Right ventricle myocardium superior (tissue), 1 donor: Measurements from ENCODE around the gene CEBPB. TPM values are rescaled to one million over a fixed set of nuclear protein-coding genes. Genes with fewer than 3 reads are reported as not detected.
A peak's percentile ranks its signal among the peaks of the same experiment; 100 is the strongest.

ENCODE experiments used
- ATAC-seq: fragments of 200-7000 bp; cut with Tn5 transposase; one replicate; pipeline ENCODE4 v1.9.1; 2020; ENCODE audit warnings: mild to moderate bottlenecking; ENCODE audit not compliant: poor library complexity
- DNase-seq: peaks from one replicate; pipeline ENCODE4 v3.0.0-alpha.2; 2020
- intact Hi-C: fragments of 100-400 bp; cut with DNase I; formaldehyde crosslinking; loops from one replicate; pipeline ENCODE4 v1.11.2; 2022
- total RNA-seq: library from RNA; stranded (reverse); fragmentation: NEBNext Ultra II Directional; extraction: Animal tissue kit (Norgen Biotek cat#: 25700); gene quantifications from one replicate; pipeline ENCODE4 v1.2.1, GENCODE V29; 2021
- donor health status: DM: no; HTN: yes; CAD: no; lungs with severe emphysema.

The CEBPB gene
- total RNA-seq, 1 donor from 2014 or later = 57.3 TPM

DNA sequence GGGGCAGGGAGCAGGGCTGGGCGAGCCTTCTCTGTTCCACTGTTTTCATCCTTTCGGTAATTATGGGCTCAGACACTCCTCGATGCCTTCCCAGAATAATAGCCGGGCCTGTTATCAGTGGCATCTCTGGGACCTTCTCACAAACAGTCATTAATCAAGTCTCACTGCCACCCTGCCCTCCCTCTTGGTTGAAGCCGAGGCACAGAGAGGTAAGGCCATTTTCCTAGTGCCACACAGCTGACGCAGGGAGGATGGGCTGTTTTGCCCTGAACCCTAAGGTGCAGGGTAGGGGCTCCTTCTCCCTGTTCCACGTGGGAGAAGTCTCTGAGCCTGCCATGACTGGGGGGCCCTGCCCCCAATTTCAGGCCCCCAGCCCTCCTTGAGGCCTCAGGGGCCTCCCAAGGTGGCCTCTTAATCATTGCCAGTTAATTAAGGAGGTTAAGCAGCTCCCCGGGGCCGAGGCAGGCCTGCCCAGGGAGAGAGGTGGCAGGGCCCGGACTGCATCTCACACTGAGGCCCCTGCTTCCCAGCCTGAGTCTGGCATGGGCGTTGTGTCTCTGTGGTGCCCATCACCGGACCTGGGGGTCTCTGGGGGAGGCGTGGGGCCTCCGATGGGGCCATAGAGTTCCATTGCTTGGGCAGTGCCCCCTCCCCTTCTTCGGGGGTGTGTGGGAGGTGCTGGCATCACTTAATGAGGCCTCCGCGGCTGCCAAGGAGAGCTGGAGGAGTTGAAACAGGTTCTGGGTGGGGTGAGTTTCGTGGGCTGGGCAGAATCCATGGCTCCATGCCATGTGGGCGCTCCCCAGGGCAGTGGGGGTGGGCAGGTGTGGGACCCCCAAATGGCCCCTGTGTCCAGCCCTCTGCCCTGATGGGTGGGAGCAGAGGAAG lies 42.9 kb downstream of the CEBPB start:
- no peak for ATAC-seq
- DNase-seq = no peak
- intact Hi-C loops = no loop called here

DNA sequence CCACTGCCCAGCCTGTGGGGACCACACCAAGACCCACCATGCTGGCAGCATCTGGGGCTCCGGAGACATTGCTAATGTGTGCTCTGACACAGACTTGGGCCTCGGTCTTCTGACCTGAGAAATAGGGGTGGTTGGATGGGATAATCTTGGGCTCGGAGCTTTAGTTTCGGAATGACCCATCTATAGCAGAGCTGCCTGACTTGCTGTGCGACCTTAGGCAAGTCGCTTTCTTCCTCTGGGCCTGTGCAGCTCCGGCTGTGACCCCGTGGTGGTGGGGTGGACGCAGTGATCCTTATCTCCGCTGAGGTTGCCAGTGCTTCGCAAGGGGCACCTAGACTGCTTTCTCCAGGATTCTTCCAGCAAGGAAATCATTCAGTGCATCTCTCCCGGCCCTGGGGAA lies 43.7 kb downstream of the CEBPB start:
- no peak for ATAC-seq
- intact Hi-C loops = no loop called here
- DNase-seq = no peak

DNA sequence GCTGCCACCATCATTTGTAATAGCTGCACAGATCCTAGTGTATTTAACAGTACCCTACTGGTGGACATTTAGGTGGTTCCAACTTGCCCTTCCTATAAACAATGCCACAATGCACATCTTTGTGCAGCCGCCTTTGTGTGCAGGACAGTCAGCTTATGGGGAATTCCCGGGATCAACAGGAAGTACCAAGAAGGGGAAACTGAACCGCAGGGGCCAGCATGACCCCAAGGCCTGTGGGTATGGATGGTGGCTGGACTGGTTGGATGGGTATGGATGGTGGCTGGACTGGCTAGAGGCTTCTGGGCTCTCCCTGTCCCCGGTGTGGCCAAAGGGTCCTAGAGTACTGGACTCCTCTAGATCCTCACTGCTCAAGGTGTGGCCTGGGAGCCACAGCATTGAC lies 46.7 kb downstream of the CEBPB start:
- no peak for ATAC-seq

DNA sequence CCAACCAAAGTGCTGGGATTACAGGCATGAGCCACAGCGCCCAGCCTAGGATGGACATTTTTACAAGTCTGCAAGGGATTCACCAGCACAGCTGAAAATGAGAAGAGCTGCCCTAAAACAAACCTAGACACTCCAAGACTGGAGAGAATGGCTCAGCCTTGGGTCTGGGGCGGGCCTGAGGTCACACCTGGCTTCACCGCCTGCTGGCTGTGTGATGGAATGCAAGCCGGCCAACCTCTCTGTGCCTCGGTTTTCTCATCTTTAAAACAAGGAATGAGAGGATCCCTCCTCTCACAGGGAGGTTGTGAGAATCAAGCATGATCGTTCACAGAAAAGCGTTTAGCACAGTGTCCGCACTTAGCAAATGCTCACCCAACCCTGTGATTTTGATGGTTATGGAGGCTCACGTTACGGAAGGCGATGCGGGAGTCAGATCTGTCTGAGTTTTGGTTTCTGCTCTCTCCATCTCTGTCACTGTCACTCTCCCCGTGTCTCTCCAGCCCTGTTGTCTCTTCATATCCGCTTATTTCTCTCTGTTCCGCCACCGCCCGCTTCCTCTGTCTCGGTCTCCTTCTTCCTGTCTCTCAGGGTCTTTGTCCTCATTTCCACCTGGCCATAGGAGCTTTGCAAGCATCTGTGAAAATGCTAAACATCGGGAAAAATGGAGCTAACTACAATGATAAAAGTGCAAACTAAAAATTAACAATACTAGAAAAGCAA lies 47.6 kb downstream of the CEBPB start:
- ATAC-seq = no peak
- intact Hi-C loops = no loop called here
- peak; percentile 20 for DNase-seq

More for the DNA sequence above, 46.7 kb downstream of the CEBPB start:
- peak; percentile 19 for DNase-seq
- intact Hi-C loops = no loop called here

DNA sequence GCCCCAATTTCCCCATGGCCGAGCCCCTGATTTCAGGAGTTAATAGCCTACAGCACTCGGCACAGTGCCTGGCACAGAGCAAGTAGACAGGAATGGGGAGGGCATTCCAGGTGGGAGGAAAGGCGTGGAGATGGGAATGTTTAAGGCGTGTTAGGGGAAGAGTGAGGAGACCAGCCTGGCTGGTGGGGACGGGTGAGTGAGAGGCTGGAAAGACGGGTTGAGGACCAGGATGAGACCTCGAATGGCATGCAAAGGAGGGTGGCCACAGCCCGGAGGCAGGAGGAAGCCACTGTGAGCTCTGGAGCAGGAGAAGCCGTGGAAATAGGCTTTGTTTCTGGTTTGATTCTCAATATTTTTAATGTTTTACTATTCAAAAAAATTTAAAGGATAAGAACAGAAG lies 49.5 kb downstream of the CEBPB start:
- no peak for ATAC-seq
- intact Hi-C loops = no loop called here
- no peak for DNase-seq

DNA sequence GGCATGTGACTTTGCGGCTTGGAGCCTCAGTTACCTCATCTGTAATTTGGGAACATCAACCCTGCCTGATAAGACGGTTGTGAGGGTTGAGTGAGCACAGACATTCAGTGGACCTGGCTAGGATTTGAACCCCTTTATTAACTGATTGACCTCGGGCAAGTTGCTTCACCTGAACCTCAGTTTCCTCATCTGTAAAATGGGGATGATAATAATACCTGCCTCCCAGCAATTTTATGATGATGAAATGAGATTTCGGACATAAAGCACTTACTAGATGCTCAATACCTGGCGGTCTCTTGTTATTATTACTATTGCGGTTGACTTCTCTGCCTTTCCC lies 51.5 kb downstream of the CEBPB start:
- no peak for ATAC-seq
- no peak for DNase-seq
- intact Hi-C loops = no loop called here

Other genes starting within 250 kb of the CEBPB start
- gene SNAI1, start 207.8 kb upstream of the CEBPB start, total RNA-seq = 0.81 TPM
- gene UBE2V1, start 77.7 kb upstream of the CEBPB start, total RNA-seq = 77.8 TPM
- gene PEDS1, start 37.1 kb upstream of the CEBPB start, total RNA-seq = 25.9 TPM